Measurements from ENCODE around the gene ALG8. TPM values are rescaled to one million over a fixed set of nuclear protein-coding genes. Genes with fewer than 3 reads are reported as not detected.

Gene ALG8
- polyA plus RNA-seq, 1 donor (not counting 4 experiments of a cell fraction or from before 2014, with no cell fraction given): 71.8 TPM

DNA sequence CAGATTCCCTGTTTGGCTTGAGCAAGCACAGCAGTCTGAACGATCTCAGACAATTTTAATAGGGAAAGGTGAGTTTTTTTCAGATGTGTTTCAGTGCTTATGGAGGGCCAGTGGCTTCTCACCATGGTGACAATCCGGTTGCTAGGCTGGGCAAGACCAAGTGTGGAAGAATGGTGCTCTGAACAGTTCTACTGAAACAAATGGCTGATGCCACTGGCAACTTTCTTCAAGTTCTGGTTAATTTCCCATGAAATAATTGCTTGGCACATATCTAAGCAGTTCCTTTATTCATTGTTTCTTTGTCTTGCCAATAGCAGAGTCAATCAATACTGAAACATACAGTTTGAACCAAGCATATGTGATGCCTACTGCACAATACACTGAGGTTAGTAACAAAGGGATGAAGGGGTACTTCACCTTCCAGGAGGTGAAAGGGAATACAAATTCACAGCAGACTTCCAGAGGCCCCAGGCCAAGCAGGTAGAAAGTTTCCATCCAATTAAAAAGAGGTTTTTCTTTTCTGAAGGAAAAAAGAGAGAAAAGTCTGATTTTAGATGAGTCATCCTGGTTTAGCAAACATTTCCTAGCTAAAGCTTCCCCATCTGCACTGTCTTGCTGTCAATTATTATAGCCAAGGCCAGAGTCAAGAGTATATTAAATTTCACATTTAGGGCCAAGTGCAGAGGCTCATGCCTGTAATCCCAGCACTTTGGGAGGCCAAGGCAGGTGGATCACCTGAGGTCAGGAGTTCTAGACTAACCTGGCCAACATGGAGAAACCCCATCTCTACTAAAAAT, 38.6 kb downstream of the ALG8 start:
- no peak for TF ChIP-seq EZH2 (IDR thresholded peaks at IDR 0.05; ENCODE audit: low read length)
- TF ChIP-seq, protein P1, sequence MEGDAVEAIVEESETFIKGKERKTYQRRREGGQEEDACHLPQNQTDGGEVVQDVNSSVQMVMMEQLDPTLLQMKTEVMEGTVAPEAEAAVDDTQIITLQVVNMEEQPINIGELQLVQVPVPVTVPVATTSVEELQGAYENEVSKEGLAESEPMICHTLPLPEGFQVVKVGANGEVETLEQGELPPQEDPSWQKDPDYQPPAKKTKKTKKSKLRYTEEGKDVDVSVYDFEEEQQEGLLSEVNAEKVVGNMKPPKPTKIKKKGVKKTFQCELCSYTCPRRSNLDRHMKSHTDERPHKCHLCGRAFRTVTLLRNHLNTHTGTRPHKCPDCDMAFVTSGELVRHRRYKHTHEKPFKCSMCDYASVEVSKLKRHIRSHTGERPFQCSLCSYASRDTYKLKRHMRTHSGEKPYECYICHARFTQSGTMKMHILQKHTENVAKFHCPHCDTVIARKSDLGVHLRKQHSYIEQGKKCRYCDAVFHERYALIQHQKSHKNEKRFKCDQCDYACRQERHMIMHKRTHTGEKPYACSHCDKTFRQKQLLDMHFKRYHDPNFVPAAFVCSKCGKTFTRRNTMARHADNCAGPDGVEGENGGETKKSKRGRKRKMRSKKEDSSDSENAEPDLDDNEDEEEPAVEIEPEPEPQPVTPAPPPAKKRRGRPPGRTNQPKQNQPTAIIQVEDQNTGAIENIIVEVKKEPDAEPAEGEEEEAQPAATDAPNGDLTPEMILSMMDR (optimal IDR thresholded peaks at IDR 0.05 in 1 of 3, IDR thresholded peaks at IDR 0.05 in 1 of 3, conservative IDR thresholded peaks at IDR 0.05 in 1 of 3; ENCODE audit: extremely low read depth in 1 of 3, insufficient read depth in 2 of 3, low read length in 3 of 3): no peak
- FAIRE-seq (no peak), DNase-seq (ENCODE audit: low read depth, low spot score) (no peak)
- H4K20me1 ChIP-seq (ENCODE audit: control insufficient read depth, extremely low read depth, insufficient read depth, low read length): no peaks in the 10 kb centered on the region
- H3K4me2 ChIP-seq (ENCODE audit: control insufficient read depth, extremely low read depth, insufficient read depth, low read depth, low read length): no peak overlapping the region
- no peaks in the 10 kb centered on the region for H3K9me3 ChIP-seq (ENCODE audit: control insufficient read depth, low read depth, low read length)
- dilution Hi-C loops (cut with MboI; ENCODE audit: extremely low pct_ligation_motif_present, low sequenced_read_pairs): no loop called here
- H3K4me3 ChIP-seq (ENCODE audit: control insufficient read depth in 2 of 3, extremely low read depth in 1 of 3, insufficient read depth in 2 of 3, low read depth in 1 of 3, low read length in 3 of 3): no peak overlapping the region
- H3K27ac ChIP-seq (ENCODE audit: control insufficient read depth, insufficient read depth, low read length): no peak overlapping the region
- no peaks in the 10 kb centered on the region for H3K4me1 ChIP-seq (ENCODE audit: control insufficient read depth, extremely low read depth, insufficient read depth, low read length)
- H3K36me3 ChIP-seq (ENCODE audit: control insufficient read depth in 2 of 2, extremely low read depth in 1 of 2, insufficient read depth in 2 of 2, low read length in 2 of 2): peaks cover 3 to 4% of the 10 kb centered on the region in 2 experiments
- no peak overlapping the region for H3K9ac ChIP-seq (ENCODE audit: control insufficient read depth, extremely low read depth, insufficient read depth, low read length)
- no peak overlapping the region for H2AFZ ChIP-seq (ENCODE audit: control insufficient read depth, low read length)
- H3K9me1 ChIP-seq (ENCODE audit: control insufficient read depth, extremely low read depth, insufficient read depth, low read length): no peaks in the 10 kb centered on the region
- H3K79me2 ChIP-seq (ENCODE audit: control insufficient read depth, insufficient read depth, low read length): no peaks in the 10 kb centered on the region
- H3K27me3 ChIP-seq (ENCODE audit: control insufficient read depth, extremely low read depth, insufficient read depth, low read length): no peaks in the 10 kb centered on the region

DNA sequence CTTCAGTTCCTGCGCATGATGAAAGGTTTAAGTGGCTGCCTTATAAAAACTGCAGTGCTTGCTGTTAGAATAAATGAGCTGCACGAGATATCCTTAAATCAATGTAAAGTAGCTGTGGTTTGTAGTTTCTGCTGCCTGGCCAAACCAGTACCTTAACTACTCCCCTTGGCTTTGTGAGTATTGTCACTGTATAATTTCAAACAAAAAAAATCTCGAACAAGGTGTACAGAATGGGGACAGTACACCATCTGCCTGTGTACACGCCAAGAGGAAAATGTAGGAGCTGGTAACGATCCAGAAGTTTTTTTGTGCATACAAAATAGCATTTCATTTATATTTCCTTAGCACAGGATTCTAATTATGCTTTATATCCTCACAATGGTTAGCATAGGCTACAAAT, 39.2 kb downstream of the ALG8 start:
- FAIRE-seq: no peak
- no peak overlapping the region for H3K27ac ChIP-seq (ENCODE audit: control insufficient read depth, insufficient read depth, low read length)
- dilution Hi-C loops (cut with MboI; ENCODE audit: extremely low pct_ligation_motif_present, low sequenced_read_pairs): no loop called here

More for the DNA sequence above, 39.2 kb downstream of the ALG8 start:
- no peak overlapping the region for H3K4me3 ChIP-seq (ENCODE audit: control insufficient read depth in 2 of 3, extremely low read depth in 1 of 3, insufficient read depth in 2 of 3, low read depth in 1 of 3, low read length in 3 of 3)
- no peaks in the 10 kb centered on the region for H3K27me3 ChIP-seq (ENCODE audit: control insufficient read depth, extremely low read depth, insufficient read depth, low read length)
- H3K9me3 ChIP-seq (ENCODE audit: control insufficient read depth, low read depth, low read length): no peaks in the 10 kb centered on the region
- peaks cover 4 to 6% of the 10 kb centered on the region in 2 experiments for H3K36me3 ChIP-seq (ENCODE audit: control insufficient read depth in 2 of 2, extremely low read depth in 1 of 2, insufficient read depth in 2 of 2, low read length in 2 of 2)
- no peaks in the 10 kb centered on the region for H3K79me2 ChIP-seq (ENCODE audit: control insufficient read depth, insufficient read depth, low read length)
- no peaks in the 10 kb centered on the region for H3K4me1 ChIP-seq (ENCODE audit: control insufficient read depth, extremely low read depth, insufficient read depth, low read length)
- DNase-seq (ENCODE audit: low read depth, low spot score): no peak
- H3K9me1 ChIP-seq (ENCODE audit: control insufficient read depth, extremely low read depth, insufficient read depth, low read length): no peaks in the 10 kb centered on the region
- TF ChIP-seq, protein P1 (optimal IDR thresholded peaks at IDR 0.05 in 1 of 3, IDR thresholded peaks at IDR 0.05 in 1 of 3, conservative IDR thresholded peaks at IDR 0.05 in 1 of 3; ENCODE audit: extremely low read depth in 1 of 3, insufficient read depth in 2 of 3, low read length in 3 of 3): no peak
- TF ChIP-seq EZH2 (IDR thresholded peaks at IDR 0.05; ENCODE audit: low read length): no peak
- H3K9ac ChIP-seq (ENCODE audit: control insufficient read depth, extremely low read depth, insufficient read depth, low read length): no peak overlapping the region
- H3K4me2 ChIP-seq (ENCODE audit: control insufficient read depth, extremely low read depth, insufficient read depth, low read depth, low read length): no peak overlapping the region
- H2AFZ ChIP-seq (ENCODE audit: control insufficient read depth, low read length): no peak overlapping the region
- H4K20me1 ChIP-seq (ENCODE audit: control insufficient read depth, extremely low read depth, insufficient read depth, low read length): no peaks in the 10 kb centered on the region

Measured in keratinocyte (primary cell).